Liver (tissue), 9 donors: ENCODE data around the gene PRR36. TPM values are rescaled to one million over a fixed set of nuclear protein-coding genes. Genes with fewer than 3 reads are reported as not detected.

Experiments
- DNase-seq: peaks from one replicate; pipeline ENCODE4 v3.0.0-alpha.2; 2017; ENCODE audit warnings: low spot score
- H3K27ac ChIP-seq, 2 donors: one replicate each; pipeline ENCODE4 v1.7.0; 2013; ENCODE audit warnings: inconsistent platforms in 2 of 2, low read length in 2 of 2, control low read depth in 1 of 2, low read depth in 1 of 2, mild to moderate bottlenecking in 1 of 2
- H3K27me3 ChIP-seq, 4 donors: one replicate each; pipeline versions ENCODE4 v1.6.1 to v1.7.0; 2013; ENCODE audit warnings: low read length in 3 of 4, inconsistent platforms in 1 of 4, mild to moderate bottlenecking in 1 of 4, moderate library complexity in 1 of 4; ENCODE audit not compliant: control insufficient read depth in 4 of 4, insufficient read depth in 4 of 4
- H3K36me3 ChIP-seq, 4 donors: one replicate each; pipeline versions ENCODE4 v1.6.1 to v1.7.0; 2013; ENCODE audit warnings: low read length in 3 of 4, mild to moderate bottlenecking in 3 of 4, low read depth in 1 of 4, moderate library complexity in 1 of 4; ENCODE audit not compliant: control insufficient read depth in 4 of 4, insufficient read depth in 3 of 4
- H3K4me1 ChIP-seq, 4 donors: one replicate each; pipeline versions ENCODE4 v1.6.1 to v1.7.0; 2013; ENCODE audit warnings: low read length in 3 of 4, mild to moderate bottlenecking in 3 of 4, moderate library complexity in 1 of 4; ENCODE audit not compliant: control insufficient read depth in 4 of 4, insufficient read depth in 4 of 4
- H3K4me3 ChIP-seq, 3 donors: one replicate each; pipeline versions ENCODE4 v1.6.1 to v1.7.0; 2013; ENCODE audit warnings: low read length in 3 of 3, control low read depth in 1 of 3, low read depth in 1 of 3, mild to moderate bottlenecking in 1 of 3
- H3K9ac ChIP-seq, 2 donors: one replicate each; pipeline ENCODE4 v1.7.0; 2013; ENCODE audit warnings: low read length in 2 of 2, mild to moderate bottlenecking in 2 of 2, moderate library complexity in 2 of 2, control low read depth in 1 of 2, low read depth in 1 of 2
- H3K9me3 ChIP-seq, 4 donors: one replicate each; pipeline versions ENCODE4 v1.6.1 to v1.7.0; 2013; ENCODE audit warnings: low read length in 3 of 4; ENCODE audit not compliant: control insufficient read depth in 4 of 4
- ATF3 ChIP-seq: IDR thresholded peaks from 2 replicates; pipeline ENCODE4 v1.6.1; 2016; ENCODE audit warnings: antibody characterized with exemption
- CTCF ChIP-seq: fragments of 150-350 bp; IDR thresholded peaks from 2 replicates; pipeline ENCODE4 v1.5.1; 2017; ENCODE audit warnings: improper control_type of control experiment, low read depth, low read length; ENCODE audit not compliant: missing input control
- EGR1 ChIP-seq, 2 donors: IDR thresholded peaks; 2 replicates each; pipeline ENCODE4 v1.6.1; 2016 to 2018; ENCODE audit warnings: antibody characterized with exemption in 2 of 2, low read depth in 2 of 2
- FOXA1 ChIP-seq: IDR thresholded peaks from 2 replicates; pipeline ENCODE4 v1.6.1; 2016; ENCODE audit warnings: antibody characterized with exemption
- FOXA2 ChIP-seq: IDR thresholded peaks from 2 replicates; pipeline ENCODE4 v1.6.1; 2016; ENCODE audit warnings: antibody characterized with exemption
- GABPA ChIP-seq, 2 donors: IDR thresholded peaks in 1 of 2; conservative IDR thresholded peaks in 1 of 2; 2 replicates each; pipeline ENCODE4 v1.6.1; 2016; ENCODE audit warnings: antibody characterized with exemption in 2 of 2, mild to moderate bottlenecking in 1 of 2, moderate library complexity in 1 of 2
- HNF4A ChIP-seq, 2 donors: conservative IDR thresholded peaks; 2 replicates each; pipeline ENCODE4 v1.6.1; 2016; ENCODE audit warnings: antibody characterized with exemption in 2 of 2, mild to moderate bottlenecking in 2 of 2
- HNF4G ChIP-seq: IDR thresholded peaks from 2 replicates; pipeline ENCODE4 v1.6.1; 2016; ENCODE audit warnings: antibody characterized with exemption
- JUND ChIP-seq, 2 donors: IDR thresholded peaks; 2 replicates each; pipeline ENCODE4 v1.6.1; 2016; ENCODE audit warnings: antibody characterized with exemption in 2 of 2
- MAX ChIP-seq: IDR thresholded peaks from 2 replicates; pipeline ENCODE4 v1.6.1; 2016; ENCODE audit warnings: antibody characterized with exemption
- NR2F2 ChIP-seq: IDR thresholded peaks from 2 replicates; pipeline ENCODE4 v1.6.1; 2016; ENCODE audit warnings: antibody characterized with exemption
- RAD21 ChIP-seq, 2 donors: IDR thresholded peaks; 2 replicates each; pipeline ENCODE4 v1.6.1; 2016; ENCODE audit warnings: antibody characterized with exemption in 2 of 2, mild to moderate bottlenecking in 2 of 2
- REST ChIP-seq: IDR thresholded peaks from 2 replicates; pipeline ENCODE4 v1.6.1; 2016; ENCODE audit warnings: antibody characterized with exemption, mild to moderate bottlenecking
- RXRA ChIP-seq, 2 donors: IDR thresholded peaks; 2 replicates each; pipeline ENCODE4 v1.6.1; 2017 to 2018; ENCODE audit warnings: antibody characterized with exemption in 2 of 2, mild to moderate bottlenecking in 1 of 2
- SP1 ChIP-seq: IDR thresholded peaks from 2 replicates; pipeline ENCODE4 v1.6.1; 2018; ENCODE audit warnings: antibody characterized with exemption, mild to moderate bottlenecking
- TAF1 ChIP-seq: conservative IDR thresholded peaks from 2 replicates; pipeline ENCODE4 v1.6.1; 2016; ENCODE audit warnings: antibody characterized with exemption, mild to moderate bottlenecking
- YY1 ChIP-seq: IDR thresholded peaks from 2 replicates; pipeline ENCODE4 v1.6.1; 2016; ENCODE audit warnings: antibody characterized with exemption, mild to moderate bottlenecking
- ZBTB33 ChIP-seq: IDR thresholded peaks from 2 replicates; pipeline ENCODE4 v1.6.1; 2016; ENCODE audit warnings: antibody characterized with exemption
- WGBS: extraction: QIAGEN DNeasy Blood & Tissue Kit; methylation state at CpG from one replicate; pipeline ENCODE4 v1.1.7; 2013; 5-methylcytosine and 5-hydroxymethylcytosine counted together
- polyA plus RNA-seq, 2 donors: library from polyadenylated mRNA; stranded (reverse) in 1 of 2; unstranded in 1 of 2; fragments of 200-250 nt in 1 of 2; fragments of >200 nt in 1 of 2; fragmentation: Nextera tagmentation in 1 of 2; extraction: Ambion mirVana in 1 of 2; gene quantifications; one replicate each; pipeline versions ENCODE4 v1.2.1 to v1.2.3, GENCODE V29; 2013 to 2015
- total RNA-seq, 2 donors: library from RNA; depleted of rRNA; stranded (reverse); fragments of >200 nt; gene quantifications; one replicate each; pipeline ENCODE4 v1.2.3, GENCODE V29; 2014
- donor health status: healthy.
- donor health status: healthy.
- donor health status: healthy.
- donor health status: healthy.
- donor health status: healthy.

PRR36 gene
- total and polyA plus RNA-seq, 4 donors, result 0.02 to 0.03 TPM; not detected in 2

GRCh38 chr19:7841751-7842660, 32.2 kb downstream of the PRR36 start:
- H3K27ac ChIP-seq, result no peak overlapping the region

More at GRCh38 chr19:7841751-7842660, 32.2 kb downstream of the PRR36 start:
- Histone ChIP-seq H3K27me3 (no peaks in the 10 kb centered on the region), H3K4me3 (no peak overlapping the region), H3K9ac (no peak overlapping the region), H3K36me3 (no peaks in the 10 kb centered on the region), H3K4me1 (no peaks in the 10 kb centered on the region), H3K9me3 (no peaks in the 10 kb centered on the region)
- 90% methylated on average over 11 of the region's 11 CpGs for WGBS
- DNase-seq, result no peak
- TF ChIP-seq GABPA (IDR thresholded peaks at IDR 0.05 in 1 of 2, conservative IDR thresholded peaks at IDR 0.05 in 1 of 2), result no peak
- TF ChIP-seq FOXA1, result no peak
- TF ChIP-seq FOXA2, result no peak
- no peak for TF ChIP-seq ZBTB33
- TF ChIP-seq CTCF, result no peak
- no peak for TF ChIP-seq RXRA (IDR thresholded peaks at IDR 0.05)
- TF ChIP-seq HNF4A (conservative IDR thresholded peaks at IDR 0.05), result no peak
- TF ChIP-seq TAF1, result no peak
- no peak for TF ChIP-seq REST
- no peak for TF ChIP-seq HNF4G
- no peak for TF ChIP-seq JUND (IDR thresholded peaks at IDR 0.05)
- no peak for TF ChIP-seq SP1
- TF ChIP-seq ATF3, result no peak
- TF ChIP-seq YY1, result no peak
- TF ChIP-seq RAD21 (IDR thresholded peaks at IDR 0.05), result no peak
- no peak for TF ChIP-seq MAX
- TF ChIP-seq NR2F2, result no peak
- no peak for TF ChIP-seq EGR1 (IDR thresholded peaks at IDR 0.05; ENCODE audit: low read depth in 2 of 2)
